ENCODE results near the gene MAN2C1.

DNA sequence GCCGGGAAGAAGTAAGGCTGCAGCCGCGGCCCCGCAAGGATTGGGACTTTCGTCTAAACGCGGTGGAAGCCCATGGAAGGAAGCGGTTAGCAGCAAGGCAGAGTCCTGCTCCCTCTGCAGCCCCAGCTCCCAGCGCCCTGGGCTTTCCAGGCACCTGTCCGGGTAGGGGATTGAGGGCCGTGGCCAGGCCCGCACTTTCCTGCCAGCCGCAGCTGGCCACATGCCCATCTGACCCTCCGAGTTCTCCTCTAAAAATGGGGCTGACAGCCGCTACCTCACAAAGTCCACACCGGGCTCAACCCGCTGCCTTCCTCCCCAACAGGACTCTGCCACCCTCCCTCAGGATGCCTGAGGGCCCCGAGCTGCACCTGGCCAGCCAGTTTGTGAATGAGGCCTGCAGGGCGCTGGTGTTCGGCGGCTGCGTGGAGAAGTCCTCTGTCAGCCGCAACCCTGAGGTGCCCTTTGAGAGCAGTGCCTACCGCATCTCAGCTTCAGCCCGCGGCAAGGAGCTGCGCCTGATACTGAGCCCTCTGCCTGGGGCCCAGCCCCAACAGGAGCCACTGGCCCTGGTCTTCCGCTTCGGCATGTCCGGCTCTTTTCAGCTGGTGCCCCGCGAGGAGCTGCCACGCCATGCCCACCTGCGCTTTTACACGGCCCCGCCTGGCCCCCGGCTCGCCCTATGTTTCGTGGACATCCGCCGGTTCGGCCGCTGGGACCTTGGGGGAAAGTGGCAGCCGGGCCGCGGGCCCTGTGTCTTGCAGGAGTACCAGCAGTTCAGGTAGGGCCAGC, 19.7 kb downstream of the MAN2C1 start:
- TF ChIP-seq, protein P1, sequence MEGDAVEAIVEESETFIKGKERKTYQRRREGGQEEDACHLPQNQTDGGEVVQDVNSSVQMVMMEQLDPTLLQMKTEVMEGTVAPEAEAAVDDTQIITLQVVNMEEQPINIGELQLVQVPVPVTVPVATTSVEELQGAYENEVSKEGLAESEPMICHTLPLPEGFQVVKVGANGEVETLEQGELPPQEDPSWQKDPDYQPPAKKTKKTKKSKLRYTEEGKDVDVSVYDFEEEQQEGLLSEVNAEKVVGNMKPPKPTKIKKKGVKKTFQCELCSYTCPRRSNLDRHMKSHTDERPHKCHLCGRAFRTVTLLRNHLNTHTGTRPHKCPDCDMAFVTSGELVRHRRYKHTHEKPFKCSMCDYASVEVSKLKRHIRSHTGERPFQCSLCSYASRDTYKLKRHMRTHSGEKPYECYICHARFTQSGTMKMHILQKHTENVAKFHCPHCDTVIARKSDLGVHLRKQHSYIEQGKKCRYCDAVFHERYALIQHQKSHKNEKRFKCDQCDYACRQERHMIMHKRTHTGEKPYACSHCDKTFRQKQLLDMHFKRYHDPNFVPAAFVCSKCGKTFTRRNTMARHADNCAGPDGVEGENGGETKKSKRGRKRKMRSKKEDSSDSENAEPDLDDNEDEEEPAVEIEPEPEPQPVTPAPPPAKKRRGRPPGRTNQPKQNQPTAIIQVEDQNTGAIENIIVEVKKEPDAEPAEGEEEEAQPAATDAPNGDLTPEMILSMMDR (conservative IDR thresholded peaks at IDR 0.05; ENCODE audit: low read depth, low read length): no peak
- no peak for TF ChIP-seq EZH2 (IDR thresholded peaks at IDR 0.05; ENCODE audit: borderline replicate concordance, low read depth, low read length, poor library complexity, severe bottlenecking)
